ENCODE data around the gene DEFB126. TPM values are rescaled to one million over a fixed set of nuclear protein-coding genes. Genes with fewer than 3 reads are reported as not detected.

The DEFB126 gene, protein sequence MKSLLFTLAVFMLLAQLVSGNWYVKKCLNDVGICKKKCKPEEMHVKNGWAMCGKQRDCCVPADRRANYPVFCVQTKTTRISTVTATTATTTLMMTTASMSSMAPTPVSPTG
- total RNA-seq (not detected), polyA plus RNA-seq (not detected)

GRCh38 chr20:142290-142689 is at the start of gene DEFB126:
Gene DEFB126 (plus strand): TSS chr20:142590. CDS start chr20:142629, 39 bp downstream.
- H3K27ac ChIP-seq (ENCODE audit: low read depth in 1 of 2, low read length in 2 of 2) = no peak within 1 kb of the TSS
- no peaks in the 10 kb centered on the region for H3K36me3 ChIP-seq (ENCODE audit: control insufficient read depth in 4 of 4, insufficient read depth in 3 of 4, low read depth in 1 of 4, low read length in 3 of 4)
- peaks cover 0 to 2% (median 0%) of the 10 kb centered on the region in 4 donors for H3K9me3 ChIP-seq (ENCODE audit: control insufficient read depth in 4 of 4, low read length in 3 of 4)
- peaks cover 0 to 26% (median 0%) of the 10 kb centered on the region in 4 donors for H3K27me3 ChIP-seq (ENCODE audit: control insufficient read depth in 4 of 4, insufficient read depth in 4 of 4, low read length in 3 of 4)
- no peak within 1 kb of the TSS for H3K9ac ChIP-seq (ENCODE audit: low read depth in 1 of 2, low read length in 2 of 2)
- DNase-seq (ENCODE audit: low spot score) = no peak
- no peak for TF ChIP-seq FOXA2 (IDR thresholded peaks at IDR 0.05)
- TF ChIP-seq FOXA1 (IDR thresholded peaks at IDR 0.05) = no peak
- no peak for TF ChIP-seq JUND (IDR thresholded peaks at IDR 0.05)
- no peak for TF ChIP-seq RAD21 (IDR thresholded peaks at IDR 0.05)
- no peak for TF ChIP-seq EGR1 (IDR thresholded peaks at IDR 0.05; ENCODE audit: low read depth in 2 of 2)
- TF ChIP-seq, protein P1, sequence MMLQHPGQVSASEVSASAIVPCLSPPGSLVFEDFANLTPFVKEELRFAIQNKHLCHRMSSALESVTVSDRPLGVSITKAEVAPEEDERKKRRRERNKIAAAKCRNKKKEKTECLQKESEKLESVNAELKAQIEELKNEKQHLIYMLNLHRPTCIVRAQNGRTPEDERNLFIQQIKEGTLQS (IDR thresholded peaks at IDR 0.05) = no peak
- no peak for TF ChIP-seq YY1 (IDR thresholded peaks at IDR 0.05)
- TF ChIP-seq, protein P2, sequence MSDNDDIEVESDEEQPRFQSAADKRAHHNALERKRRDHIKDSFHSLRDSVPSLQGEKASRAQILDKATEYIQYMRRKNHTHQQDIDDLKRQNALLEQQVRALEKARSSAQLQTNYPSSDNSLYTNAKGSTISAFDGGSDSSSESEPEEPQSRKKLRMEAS (IDR thresholded peaks at IDR 0.05) = no peak
- no peak for TF ChIP-seq RXRA (IDR thresholded peaks at IDR 0.05)
- TF ChIP-seq, protein P3, sequence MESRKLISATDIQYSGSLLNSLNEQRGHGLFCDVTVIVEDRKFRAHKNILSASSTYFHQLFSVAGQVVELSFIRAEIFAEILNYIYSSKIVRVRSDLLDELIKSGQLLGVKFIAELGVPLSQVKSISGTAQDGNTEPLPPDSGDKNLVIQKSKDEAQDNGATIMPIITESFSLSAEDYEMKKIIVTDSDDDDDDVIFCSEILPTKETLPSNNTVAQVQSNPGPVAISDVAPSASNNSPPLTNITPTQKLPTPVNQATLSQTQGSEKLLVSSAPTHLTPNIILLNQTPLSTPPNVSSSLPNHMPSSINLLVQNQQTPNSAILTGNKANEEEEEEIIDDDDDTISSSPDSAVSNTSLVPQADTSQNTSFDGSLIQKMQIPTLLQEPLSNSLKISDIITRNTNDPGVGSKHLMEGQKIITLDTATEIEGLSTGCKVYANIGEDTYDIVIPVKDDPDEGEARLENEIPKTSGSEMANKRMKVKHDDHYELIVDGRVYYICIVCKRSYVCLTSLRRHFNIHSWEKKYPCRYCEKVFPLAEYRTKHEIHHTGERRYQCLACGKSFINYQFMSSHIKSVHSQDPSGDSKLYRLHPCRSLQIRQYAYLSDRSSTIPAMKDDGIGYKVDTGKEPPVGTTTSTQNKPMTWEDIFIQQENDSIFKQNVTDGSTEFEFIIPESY (IDR thresholded peaks at IDR 0.05) = no peak
- TF ChIP-seq REST (IDR thresholded peaks at IDR 0.05) = no peak
- no peak for TF ChIP-seq HNF4A (conservative IDR thresholded peaks at IDR 0.05)
- TF ChIP-seq TAF1 (conservative IDR thresholded peaks at IDR 0.05) = no peak
- no peak for TF ChIP-seq HNF4G (IDR thresholded peaks at IDR 0.05)
- no peak for TF ChIP-seq SP1 (IDR thresholded peaks at IDR 0.05)
- 58% methylated on average over 1 of the region's 1 CpG for WGBS
- H3K4me1 ChIP-seq (ENCODE audit: control insufficient read depth in 4 of 4, insufficient read depth in 4 of 4, low read length in 3 of 4) = no peaks in the 10 kb centered on the region
- H3K4me3 ChIP-seq (ENCODE audit: low read depth in 1 of 3, low read length in 3 of 3) = no peak within 1 kb of the TSS

DNA sequence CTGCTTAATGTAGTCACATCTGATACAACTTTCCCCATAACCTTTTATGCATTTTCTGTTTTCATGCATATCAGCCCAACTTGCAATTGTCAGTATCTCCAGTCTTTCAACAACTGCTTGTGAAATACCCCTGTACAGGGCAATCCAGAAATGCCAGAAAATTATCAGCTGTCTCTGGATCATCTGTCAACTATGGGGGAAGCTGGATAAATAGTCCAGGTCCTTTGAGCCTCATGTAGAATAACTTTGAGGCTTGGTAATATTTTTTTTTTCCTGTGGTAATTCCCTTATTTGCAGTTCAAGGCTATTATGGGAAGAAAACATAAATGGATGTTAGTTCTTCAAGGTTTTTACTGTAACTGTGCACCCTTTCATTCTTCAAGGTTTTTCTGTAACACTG is 48.7 kb upstream of the DEFB126 start:
- Histone ChIP-seq H3K4me3 (ENCODE audit: low read depth in 1 of 3, low read length in 3 of 3) (no peak overlapping the region), H3K27ac (ENCODE audit: low read depth in 1 of 2, low read length in 2 of 2) (no peak overlapping the region), H3K9me3 (ENCODE audit: control insufficient read depth in 4 of 4, low read length in 3 of 4) (peaks cover 0 to 8% (median 4%) of the 10 kb centered on the region in 4 donors), H3K9ac (ENCODE audit: low read depth in 1 of 2, low read length in 2 of 2) (no peak overlapping the region), H3K27me3 (ENCODE audit: control insufficient read depth in 4 of 4, insufficient read depth in 4 of 4, low read length in 3 of 4) (peaks cover 0 to 4% (median 0%) of the 10 kb centered on the region in 4 donors), H3K36me3 (ENCODE audit: control insufficient read depth in 4 of 4, insufficient read depth in 3 of 4, low read depth in 1 of 4, low read length in 3 of 4) (no peaks in the 10 kb centered on the region), H3K4me1 (ENCODE audit: control insufficient read depth in 4 of 4, insufficient read depth in 4 of 4, low read length in 3 of 4) (no peaks in the 10 kb centered on the region)
- TF ChIP-seq TAF1 (conservative IDR thresholded peaks at IDR 0.05) (no peak), FOXA1 (IDR thresholded peaks at IDR 0.05) (no peak), RXRA (IDR thresholded peaks at IDR 0.05) (no peak), REST (IDR thresholded peaks at IDR 0.05) (no peak), SP1 (IDR thresholded peaks at IDR 0.05) (no peak), HNF4A (conservative IDR thresholded peaks at IDR 0.05) (no peak), HNF4G (IDR thresholded peaks at IDR 0.05) (no peak), YY1 (IDR thresholded peaks at IDR 0.05) (no peak), NR2F2 (IDR thresholded peaks at IDR 0.05) (no peak), GABPA (IDR thresholded peaks at IDR 0.05 in 1 of 2, conservative IDR thresholded peaks at IDR 0.05 in 1 of 2) (no peak), JUND (IDR thresholded peaks at IDR 0.05) (no peak), EGR1 (IDR thresholded peaks at IDR 0.05; ENCODE audit: low read depth in 2 of 2) (no peak)
- TF ChIP-seq, protein P2 (IDR thresholded peaks at IDR 0.05) = no peak
- TF ChIP-seq, protein P3 (IDR thresholded peaks at IDR 0.05) = no peak
- no peak for DNase-seq (ENCODE audit: low spot score)
